ENCODE measurements around the gene LDLRAD1.
"Not testable (repeated sequence)": the region's sequence is repeated elsewhere in the genome, so short reads cannot be mapped to it uniquely, and the experiment has no call there.

LDLRAD1 gene

DNA sequence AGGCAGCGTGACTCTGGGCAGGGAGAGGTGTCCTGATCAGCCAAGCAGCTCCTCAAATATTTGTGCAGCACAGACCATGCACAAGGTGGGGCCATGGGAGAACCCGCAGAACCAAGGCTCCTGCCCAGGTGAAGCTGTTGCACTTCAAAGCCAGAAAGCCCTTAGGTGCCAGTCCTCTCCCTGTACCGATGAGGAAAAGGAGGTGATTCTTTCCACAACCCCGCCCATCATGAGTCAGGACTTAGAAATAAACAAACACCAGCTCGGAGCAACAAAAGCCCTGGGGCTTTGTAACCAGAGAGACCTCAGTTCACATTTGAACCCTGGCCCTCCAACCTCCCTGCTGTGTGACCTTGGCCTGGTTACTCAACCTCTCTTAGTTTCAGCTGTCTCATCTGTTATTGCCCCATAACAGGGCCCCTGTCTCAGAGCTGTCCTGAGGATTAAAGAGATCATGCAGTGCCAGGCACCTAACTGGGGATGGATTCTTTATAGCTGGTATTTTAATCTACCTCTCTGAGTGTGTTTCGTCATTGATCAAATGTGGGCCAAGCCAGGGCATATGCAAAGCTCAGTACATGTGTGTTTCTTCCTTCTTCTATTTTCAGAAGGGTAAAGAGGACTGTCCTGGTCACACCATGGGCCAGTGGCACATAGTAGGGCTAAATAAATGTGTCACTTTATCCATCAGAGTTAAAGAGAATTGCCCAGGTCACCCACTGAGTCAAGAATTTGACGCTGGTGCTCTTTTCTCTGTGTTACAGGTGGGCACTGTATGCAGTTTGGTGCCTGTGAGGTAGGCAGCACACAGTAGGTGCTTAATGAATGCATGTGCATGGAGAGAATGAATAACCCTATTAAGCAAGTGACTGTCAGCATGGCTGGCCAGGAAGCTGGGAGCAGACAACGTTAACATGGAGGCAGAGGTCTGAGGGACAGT, 1.4 kb downstream of the LDLRAD1 start:
- DNase-seq (ENCODE audit: low spot score) = no peak

DNA sequence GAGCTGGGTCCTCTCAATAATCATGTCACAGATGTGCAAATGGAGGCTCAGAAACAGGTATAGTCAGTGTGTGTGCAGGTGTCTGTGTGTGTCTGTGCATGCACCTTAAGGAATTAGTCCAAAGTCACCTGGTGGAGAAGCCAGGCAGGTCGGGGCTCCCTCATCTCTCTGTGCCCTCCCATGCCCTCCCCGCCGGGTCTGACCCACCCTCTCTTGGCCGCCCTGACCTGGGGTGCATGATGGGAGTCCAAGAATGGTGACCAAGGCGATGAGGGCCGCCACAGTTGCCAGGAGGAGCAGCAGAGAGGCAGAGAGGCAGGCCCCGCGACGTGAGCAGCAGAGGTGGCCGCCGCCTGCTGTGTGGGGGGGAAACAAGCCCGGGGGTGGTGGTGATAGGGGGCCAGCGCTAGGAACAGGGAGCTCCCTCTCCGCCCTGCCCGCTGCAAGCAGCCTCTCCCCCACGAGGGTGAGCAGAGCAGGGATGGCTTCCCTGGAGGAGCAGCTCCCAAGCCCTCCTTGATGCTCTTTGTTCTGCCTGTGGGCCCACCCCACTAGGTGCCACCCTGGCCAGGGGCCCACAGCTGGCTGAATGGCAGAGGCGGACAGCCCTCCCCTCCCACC, 3.9 kb downstream of the LDLRAD1 start:
- DNase-seq (ENCODE audit: low spot score) = no peak

DNA sequence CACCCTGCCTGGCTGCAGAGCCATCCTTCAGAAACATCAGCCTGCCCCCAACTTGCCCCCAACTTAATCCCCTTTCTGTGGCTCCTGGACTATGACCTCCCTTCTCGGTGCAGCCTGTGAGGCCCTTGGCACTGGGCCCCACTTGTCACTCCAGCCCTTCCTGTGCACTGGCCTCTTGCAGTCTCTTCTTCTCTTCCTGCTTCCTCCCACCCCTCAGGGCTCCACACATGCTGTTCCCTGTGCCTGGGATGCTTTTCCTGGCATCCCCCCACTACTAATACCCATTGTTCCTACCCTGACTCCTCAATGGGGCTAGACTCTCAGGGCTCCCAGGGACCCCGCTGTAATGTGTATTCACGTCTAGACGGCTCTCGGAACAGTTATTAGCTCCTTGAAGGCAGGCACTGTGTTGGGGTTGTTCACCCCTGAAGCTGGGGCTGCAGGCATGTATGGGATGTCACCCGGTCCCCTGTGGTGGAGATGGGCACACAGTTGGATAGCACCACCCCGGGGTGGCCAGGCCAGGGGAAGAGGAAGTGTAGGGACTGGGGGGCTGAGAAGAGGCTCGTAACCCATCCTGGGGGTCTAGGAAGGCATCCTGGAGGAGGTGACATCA, 4.5 kb downstream of the LDLRAD1 start:
- no peak for DNase-seq (ENCODE audit: low spot score)

DNA sequence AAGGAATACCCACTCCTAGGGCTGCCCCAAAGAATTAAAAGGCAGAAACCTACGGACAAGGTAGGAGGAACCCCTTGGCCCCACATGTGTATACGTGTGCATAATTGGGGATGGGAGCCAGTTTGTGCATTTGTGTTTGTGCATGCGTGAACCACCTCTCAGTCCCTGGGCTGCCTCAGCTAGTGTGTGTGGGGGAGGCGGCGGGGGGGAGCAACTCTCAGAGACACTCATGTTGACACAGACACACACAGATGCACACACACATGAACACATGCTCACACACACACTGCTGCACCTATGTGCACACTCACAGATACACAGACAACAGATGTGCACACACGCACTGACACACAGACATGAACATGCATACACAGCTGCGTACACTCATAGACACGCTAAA, 5.1 kb downstream of the LDLRAD1 start:
- DNase-seq (ENCODE audit: low spot score) = no peak

DNA sequence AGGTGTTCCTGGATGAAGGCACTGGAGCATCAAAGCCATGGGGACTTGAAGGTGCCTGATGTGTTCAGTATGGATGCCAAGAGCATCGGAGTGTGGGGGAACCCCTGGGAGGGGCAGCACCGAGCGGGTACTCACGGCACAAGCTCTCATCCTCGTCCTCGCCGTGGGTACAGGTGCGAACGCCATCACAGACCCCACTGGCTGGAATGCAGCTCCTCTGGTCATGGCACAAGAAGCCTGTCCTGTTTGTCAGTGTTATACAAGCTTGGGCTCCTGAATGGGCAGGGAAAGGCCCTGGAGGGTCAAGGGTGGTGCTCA, 6.0 kb downstream of the LDLRAD1 start:
- no peak for DNase-seq (ENCODE audit: low spot score)

DNA sequence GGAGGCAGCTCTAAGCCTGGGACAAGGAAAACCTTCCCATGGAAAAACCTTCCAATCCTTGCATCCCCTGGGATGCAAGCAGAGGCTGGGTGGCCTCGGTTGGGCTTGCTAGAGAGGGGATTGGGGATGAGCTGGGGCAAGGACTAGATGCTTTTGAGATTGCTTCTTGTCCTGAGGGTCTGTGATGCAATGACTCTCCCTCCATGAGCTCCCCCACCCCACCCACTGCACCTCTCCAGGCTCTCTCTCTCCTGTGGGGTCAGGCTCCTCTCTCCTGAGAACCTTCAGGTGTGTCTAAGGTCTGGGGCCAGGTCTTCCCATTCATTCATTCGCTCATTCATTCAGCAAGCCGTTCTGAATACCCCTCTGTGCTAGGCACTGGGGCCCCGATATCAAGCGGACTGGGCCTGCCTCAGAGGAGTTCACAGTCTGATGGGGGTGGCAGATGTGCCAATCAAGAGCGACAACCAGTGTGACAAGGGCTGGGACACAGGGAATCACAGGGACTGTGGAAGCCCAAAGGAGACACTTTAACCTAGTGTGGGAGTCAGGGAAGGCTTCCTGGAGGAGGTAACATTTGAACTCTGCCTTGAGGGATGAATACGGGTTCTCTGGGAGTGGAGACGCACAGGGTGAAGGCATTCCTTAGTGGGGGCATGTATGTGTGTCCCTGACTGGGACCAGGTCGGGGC, 6.5 kb downstream of the LDLRAD1 start:
- DNase-seq (ENCODE audit: low spot score) = no peak

DNA sequence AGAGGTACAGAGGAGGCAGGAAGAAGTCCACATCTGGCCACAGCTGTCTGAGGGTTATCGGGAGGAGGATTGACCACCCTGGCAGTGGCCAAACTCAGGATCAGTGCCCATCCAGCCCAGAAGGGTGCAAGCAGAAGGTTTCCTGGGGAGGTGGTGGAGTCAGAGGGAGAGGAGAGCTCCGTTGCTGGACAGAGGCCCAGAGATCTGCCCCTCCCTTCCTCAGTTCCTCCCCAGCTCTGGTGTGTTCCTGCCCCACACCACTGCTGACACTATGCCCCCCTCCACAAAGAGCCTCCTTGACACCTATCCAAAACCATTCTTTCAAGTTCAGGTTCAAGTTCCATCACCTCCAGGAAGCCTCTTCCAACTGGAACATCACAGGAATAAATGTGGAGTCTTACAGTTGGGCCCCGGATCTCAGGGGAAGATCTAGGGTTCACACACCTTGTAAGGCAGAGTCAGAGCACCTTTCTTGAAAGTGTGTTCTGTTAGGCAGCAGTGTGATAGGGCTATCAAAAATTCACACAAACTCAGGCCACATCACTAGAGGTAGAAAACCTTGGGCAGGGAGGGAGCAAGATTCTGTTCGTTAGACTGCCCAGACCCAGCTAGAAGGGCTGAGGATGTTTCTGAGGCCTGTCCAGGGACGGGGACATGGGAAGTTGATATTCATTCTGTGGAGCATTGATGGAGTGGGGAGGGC, 7.4 kb downstream of the LDLRAD1 start:
- no peak for DNase-seq (ENCODE audit: low spot score)

DNA sequence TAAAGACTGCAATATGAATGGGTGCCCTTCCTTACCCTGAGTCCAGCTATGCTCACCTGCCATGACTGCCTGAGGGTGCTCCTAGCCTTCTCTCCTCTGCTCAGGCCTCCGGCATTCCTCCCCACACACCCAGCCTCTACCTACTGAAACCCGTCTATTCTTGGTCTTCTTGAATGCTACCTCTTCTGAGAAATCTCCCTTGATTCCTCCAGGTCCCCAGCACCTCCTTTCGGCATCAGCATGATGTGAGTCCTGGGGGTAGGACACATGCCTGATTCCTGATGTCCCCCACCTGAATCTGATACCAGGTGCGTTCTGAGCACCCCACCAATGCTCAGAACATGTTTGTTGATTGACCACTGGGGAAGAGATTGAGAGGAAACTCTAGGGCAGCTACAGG, 8.6 kb downstream of the LDLRAD1 start:
- DNase-seq (ENCODE audit: low spot score) = no peak

DNA sequence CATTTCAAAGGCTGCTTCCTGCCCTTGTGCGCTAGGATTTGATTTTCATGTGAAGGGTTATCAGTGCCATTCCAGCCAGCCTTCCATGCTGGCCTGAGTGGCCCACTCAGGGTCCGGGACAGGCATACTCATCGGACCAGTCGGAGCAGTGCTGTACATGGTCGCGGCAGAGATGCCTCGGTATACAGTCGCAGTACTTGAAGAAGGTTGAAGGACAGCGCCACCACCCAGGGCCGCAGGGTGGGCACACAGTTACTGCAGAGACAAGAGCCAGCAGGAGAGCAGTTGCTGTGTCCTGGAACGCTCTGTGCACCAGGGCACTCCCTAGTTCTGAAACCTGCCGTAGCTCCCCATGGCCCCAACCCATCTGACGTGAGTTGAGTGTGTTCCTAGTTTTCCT, 9.1 kb downstream of the LDLRAD1 start:
- no peak for DNase-seq (ENCODE audit: low spot score)

DNA sequence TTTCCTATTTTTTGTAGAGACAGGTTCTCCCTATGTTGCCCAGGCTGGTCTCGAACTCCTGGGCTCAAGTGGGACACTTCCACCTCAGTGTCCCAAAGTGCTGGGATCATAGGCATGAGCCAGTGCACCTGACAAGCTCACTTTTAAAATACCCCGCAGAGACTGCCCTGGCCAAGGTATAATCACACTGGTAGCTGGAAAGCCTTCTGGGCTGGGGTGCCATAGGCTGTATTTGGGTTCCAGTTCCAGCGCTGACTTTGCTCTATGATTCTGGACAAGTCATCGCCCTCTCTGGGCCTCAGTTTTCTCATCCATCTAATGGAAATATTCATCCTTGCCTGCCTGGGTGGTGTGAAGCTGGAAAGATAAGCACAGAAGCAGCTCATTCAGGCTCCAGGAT, 10.4 kb downstream of the LDLRAD1 start:
- no peak for DNase-seq (ENCODE audit: low spot score)

DNA sequence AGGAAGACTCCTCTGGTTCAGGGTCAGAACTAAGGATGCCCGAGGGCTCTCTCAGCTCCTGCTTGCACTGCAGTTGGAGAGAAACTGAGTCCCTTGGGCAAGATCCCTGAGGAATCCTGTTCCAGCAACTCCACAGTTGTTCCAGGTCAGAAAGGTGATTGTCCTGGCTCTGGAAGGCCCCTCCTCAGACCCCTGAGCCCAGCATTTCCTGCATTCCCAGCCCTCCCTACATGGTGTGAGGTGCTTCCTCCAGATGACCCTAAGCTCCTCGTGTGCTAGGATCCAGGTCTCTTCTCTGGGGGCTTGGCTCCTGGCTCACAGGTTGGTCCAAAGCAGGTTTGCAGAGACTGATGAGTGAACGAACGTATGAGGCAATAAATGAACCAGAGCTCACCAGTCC, 11.5 kb downstream of the LDLRAD1 start:
- DNase-seq (ENCODE audit: low spot score) = no peak

DNA sequence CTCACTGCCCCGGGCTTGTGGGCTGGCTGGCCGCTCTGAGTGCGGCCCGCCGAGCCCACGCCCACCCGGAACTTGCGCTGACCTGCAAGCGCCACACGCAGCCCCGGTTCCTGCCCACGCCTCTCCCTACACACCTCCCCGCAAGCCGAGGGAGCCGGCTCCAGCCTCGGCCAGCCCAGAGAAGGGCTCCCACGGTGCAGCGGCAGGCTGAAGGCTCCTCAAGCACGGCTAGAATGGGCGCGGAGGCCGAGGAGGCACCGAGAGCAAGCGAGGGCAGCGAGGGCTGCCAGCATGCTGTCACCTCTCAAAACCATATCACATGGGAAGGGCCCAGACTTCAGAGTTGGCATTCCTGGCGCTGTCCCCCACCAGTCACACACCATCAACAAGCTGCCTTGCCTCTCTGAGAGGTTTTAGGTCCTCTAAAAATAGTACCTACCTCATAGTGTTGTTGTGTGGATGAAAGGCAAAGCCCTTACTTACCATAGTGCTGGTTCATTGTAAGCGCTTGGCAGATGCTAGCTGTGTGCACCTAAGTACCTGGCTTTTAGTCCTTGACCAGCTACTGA, 13.4 kb downstream of the LDLRAD1 start:
- no peak for DNase-seq (ENCODE audit: low spot score)

DNA sequence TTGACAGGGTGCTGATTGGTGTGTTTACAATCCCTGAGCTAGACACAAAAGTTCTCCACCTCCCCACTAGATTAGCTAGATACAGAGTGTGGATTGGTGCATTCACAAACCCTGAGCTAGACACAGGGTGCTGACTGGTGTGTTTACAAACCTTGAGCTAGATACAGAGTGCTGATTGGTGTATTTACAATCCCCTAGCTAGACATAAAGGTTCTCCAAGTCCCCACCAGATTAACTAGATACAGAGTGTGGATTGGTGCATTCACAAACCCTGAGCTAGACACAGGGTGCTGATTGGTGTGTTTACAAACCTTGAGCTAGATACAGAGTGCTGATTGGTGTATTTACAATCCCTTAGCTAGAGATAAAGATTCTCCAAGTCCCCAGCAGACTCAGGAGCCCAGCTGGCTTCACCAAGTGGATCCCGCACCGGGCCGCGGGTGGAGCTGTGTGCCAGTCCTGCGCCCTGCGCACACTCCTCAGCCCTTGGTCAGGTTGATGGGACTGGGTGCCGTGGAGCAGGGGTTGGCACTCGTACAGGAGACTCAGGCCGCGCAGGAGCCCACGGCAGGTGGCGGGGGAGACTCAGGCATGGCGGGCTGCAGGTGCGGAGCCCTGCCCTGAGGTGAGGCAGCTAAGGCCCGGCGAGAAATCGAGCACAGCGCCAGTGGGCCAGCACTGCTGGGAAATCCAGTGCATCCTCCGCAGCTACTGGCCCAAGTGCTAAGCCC, 14.1 kb downstream of the LDLRAD1 start:
- not testable (repeated sequence) for DNase-seq (ENCODE audit: low spot score)

DNA sequence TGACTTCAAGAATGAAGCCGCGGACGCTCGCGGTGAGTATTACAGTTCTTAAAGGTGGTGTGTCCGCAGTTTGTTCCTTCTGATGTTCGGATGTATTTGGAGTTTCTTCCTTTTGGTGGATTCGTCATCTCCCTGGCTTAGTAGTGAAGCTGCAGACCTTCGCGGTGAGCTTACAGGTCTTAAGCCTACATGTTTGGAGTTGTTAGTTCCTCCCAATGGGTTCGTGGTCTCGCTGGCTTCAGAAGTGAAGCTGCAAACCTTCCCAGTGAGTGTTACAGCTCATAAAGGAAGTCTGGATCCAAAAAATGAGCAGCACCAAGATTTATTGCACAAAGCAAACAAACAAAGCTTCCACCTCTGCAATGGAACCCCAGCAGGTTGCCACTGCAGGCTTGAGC, 14.7 kb downstream of the LDLRAD1 start:
- DNase-seq (ENCODE audit: low spot score) = no peak

DNA sequence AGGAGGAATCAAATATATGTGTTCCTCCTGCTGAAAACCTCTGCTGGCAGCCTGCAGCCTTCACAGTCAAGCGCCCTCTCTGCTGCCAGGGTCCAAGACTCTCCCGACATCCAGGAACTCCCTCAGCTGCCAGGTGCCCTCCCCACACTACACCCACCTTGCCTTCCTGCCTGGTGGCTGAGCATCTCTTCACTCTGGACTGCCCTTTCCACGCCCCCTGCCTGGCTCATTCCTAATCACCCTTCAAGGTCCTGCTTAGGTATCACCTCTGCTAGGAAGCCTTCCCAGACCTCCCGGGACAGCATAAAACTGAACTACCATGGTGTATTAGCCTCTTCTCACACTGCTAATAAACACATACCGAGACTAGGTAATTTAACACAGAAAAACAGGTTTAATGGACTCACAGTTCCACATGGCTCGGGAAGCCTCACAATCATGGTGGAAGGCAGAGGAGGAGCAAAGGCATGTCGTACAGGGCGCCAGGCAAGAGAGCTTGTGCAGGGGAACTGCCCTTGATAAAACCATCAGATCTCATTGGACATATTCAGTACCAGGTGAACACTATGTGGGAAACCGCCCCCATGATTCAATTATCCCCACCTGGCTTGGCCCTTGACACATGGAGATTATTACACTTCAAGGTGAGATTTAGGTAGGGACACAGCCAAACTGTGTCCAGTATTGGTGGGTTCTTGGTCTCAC, 15.3 kb downstream of the LDLRAD1 start:
- DNase-seq (ENCODE audit: low spot score) = no peak

DNA sequence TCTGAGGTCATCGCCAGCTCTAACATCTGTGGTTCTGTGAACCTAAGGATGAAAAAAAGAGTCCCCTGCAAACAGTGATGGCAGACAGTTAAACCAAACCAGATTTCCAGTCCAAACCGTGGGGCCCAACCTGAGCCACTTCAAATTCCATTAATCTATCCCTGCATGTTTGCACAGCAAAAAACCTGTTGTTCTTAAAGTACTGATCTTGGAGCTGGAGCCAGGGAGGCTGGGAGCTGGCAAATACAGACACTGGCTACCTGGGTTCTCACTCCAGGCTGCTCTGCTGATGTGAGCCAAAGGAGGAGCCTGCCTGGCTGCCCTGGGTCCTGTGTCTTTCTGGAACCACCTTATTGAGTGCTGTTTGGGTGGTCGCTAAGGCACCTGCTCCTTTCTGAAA, 16.4 kb downstream of the LDLRAD1 start:
- no peak for DNase-seq (ENCODE audit: low spot score)

DNA sequence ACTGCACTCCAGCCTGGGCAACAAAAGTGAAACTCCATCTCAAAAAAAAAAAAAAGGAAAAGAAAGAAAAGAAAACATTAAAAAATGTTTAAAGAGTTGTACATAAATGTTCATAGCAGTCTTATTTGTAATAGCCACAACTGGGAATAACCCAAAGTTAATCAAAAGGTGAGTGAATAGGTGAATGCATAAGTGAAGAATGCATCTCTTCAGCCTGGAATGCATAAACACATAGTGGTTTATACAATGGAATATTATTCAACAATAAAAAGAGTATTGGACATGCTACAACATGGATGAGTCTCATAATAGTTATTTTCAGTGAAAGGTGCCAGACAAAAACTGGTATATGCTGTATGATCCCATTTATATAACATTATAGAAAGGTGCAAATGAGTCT, 18.1 kb downstream of the LDLRAD1 start:
- DNase-seq (ENCODE audit: low spot score) = no peak

DNA sequence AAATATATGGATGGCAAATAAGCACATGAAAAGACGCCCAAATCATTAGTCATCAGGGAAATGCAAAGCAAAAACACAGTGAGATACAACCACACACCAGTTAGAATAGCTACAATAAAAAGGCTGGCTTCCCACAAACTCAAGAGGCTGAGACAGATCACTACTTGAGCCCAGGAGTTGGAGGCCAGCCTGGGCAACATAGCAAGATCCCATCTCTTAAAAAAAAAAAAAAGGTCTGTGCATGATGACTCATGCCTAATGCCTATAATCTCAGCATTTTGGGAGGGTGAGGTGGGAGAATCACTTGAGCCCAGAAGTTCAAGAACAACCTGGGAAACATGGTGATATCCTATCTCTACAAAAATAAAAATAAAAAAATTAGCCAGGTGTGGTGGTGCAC, 19.8 kb downstream of the LDLRAD1 start:
- DNase-seq (ENCODE audit: low spot score) = no peak

DNA sequence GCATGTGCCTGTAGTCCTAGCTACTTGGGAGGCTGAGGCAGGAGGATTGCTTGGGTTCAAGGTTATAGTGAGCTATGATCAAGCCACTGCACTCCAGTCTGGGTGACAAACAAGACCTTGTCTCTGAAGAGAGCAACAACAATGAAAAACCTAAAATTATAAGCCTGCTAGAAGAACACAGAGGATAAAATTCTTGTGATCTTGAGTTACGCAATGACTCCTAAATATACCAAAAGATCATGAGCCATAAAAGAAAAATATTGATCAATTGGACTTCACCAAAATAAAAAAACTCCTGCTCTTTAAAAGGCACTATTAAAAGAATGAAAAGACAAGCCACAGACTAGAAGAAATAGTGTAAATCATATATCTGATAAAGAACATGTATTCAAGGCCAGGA, 22.3 kb downstream of the LDLRAD1 start:
- no peak for DNase-seq (ENCODE audit: low spot score)

DNA sequence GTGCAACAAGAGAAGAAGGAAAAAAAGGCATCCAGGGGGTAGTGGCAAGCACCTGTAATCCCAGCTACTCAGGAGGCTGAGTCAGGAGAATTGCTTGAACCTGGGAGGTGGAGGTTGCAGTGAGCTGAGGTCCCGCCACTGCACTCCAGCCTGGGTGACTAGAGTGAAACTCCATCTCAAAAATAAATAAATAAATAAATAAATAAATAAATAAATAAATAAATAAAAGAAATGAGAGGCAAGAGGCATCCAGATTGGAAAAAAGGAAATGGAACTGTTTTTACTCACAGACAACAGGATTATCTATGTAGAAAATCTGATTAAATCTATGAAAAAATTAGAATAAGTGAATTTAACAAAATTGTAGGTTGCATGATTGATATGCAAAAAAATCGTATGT, 23.5 kb downstream of the LDLRAD1 start:
- DNase-seq (ENCODE audit: low spot score) = not testable (repeated sequence)
